HAP-1 (cell line): Measurements from ENCODE around the gene FERD3L.
A peak's percentile ranks its signal among the peaks of the same experiment; 100 is the strongest.

Experiments used
- DNase-seq, 2 experiments: peaks; one replicate each; pipeline ENCODE4 v3.0.0-alpha.2; 2016 to 2020; ENCODE audit warnings: low spot score in 2 of 2
- H3K27me3 ChIP-seq: fragments of 250-450 bp; sonication (Bioruptor Pico); 2 replicates; pipeline ENCODE4 v1.5.1; 2020; ENCODE audit warnings: low read depth, mild to moderate bottlenecking, moderate library complexity
- H3K36me3 ChIP-seq: fragments of 250-450 bp; sonication (Bioruptor Pico); replicated peaks from 2 replicates; pipeline ENCODE4 v1.5.1; 2020; ENCODE audit warnings: mild to moderate bottlenecking
- H3K4me1 ChIP-seq: fragments of 250-450 bp; sonication (Bioruptor Pico); 2 replicates; pipeline ENCODE4 v1.5.1; 2020; ENCODE audit warnings: mild to moderate bottlenecking
- H3K4me3 ChIP-seq: fragments of 250-450 bp; sonication (Bioruptor Pico); 2 replicates; pipeline ENCODE4 v1.5.1; 2020; ENCODE audit warnings: mild to moderate bottlenecking, moderate library complexity
- H3K9me3 ChIP-seq: fragments of 250-450 bp; sonication (Bioruptor Pico); 2 replicates; pipeline ENCODE4 v1.5.1; 2020; ENCODE audit warnings: mild to moderate bottlenecking, moderate library complexity
- in situ Hi-C: fragments of 300-500 bp; cut with MboI; formaldehyde crosslinking; loops from 3 replicates; pipeline ENCODE4 v1.14.3; 2020; ENCODE audit warnings: low sequenced_read_pairs, inconsistent platforms, mixed read lengths

Gene FERD3L

GRCh38 chr7:19128856-19129255 lies 16.4 kb downstream of the FERD3L start:
- no peak for DNase-seq
- in situ Hi-C loops, result no loop called here
- H3K9me3 ChIP-seq, result no peaks in the 10 kb centered on the region

GRCh38 chr7:19121977-19122588 lies 23.1 kb downstream of the FERD3L start:
- no peaks in the 10 kb centered on the region for H3K36me3 ChIP-seq
- in situ Hi-C loops, result loop anchor here (25.0 kb wide), 1 partner anchor 315 kb away; no protein-coding TSS in a partner anchor
- no peak overlapping the region for H3K4me3 ChIP-seq
- H3K27me3 ChIP-seq, result peaks cover 15% of the 10 kb centered on the region
- no peaks in the 10 kb centered on the region for H3K9me3 ChIP-seq
- peak in 1 of 2 experiments; percentile 70 for DNase-seq
- no peaks in the 10 kb centered on the region for H3K4me1 ChIP-seq

More at GRCh38 chr7:19128856-19129255, 16.4 kb downstream of the FERD3L start:
- Histone ChIP-seq H3K4me1 (no peaks in the 10 kb centered on the region), H3K27me3 (peaks cover 9% of the 10 kb centered on the region), H3K4me3 (no peak overlapping the region), H3K36me3 (no peaks in the 10 kb centered on the region)

DNA sequence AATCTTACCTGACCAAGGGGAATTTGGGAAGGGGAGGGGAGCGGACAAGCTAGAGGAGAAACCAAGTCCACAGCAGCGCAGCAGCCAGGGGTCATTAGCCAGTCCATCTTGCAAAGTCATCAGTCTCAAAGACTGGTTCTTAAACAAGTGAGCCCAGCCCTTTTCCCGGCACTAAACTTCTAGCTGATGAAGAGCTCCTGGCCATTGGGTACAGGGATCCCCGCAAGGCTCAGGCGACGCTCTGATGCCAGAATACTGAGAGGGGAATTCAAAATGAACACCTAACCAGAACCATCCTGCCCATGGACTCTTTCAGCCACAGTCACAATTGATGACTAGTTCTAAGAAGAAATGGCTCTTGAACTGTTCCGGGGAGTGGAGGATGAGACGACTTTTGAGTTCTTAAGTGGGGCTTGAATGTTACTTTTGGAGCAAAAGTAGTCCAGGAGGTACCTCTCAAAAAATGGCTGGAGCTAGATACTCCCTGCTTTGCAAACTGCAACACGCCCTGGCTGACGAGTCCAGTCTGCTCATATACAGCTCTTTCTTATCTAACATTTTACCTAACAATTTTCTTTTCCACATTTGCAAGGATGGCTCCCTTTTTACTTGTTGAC lies 25.2 kb downstream of the FERD3L start:
- peaks cover 12% of the 10 kb centered on the region for H3K27me3 ChIP-seq
- no peaks in the 10 kb centered on the region for H3K36me3 ChIP-seq
- no peak for DNase-seq
- no peak overlapping the region for H3K4me3 ChIP-seq
- in situ Hi-C loops, result loop anchor here (25.0 kb wide), 1 partner anchor 317 kb away; no protein-coding TSS in a partner anchor
- H3K9me3 ChIP-seq, result no peaks in the 10 kb centered on the region
- H3K4me1 ChIP-seq, result no peaks in the 10 kb centered on the region

GRCh38 chr7:19119372-19119771 lies 25.8 kb downstream of the FERD3L start:
- Histone ChIP-seq H3K36me3 (no peaks in the 10 kb centered on the region), H3K4me1 (no peaks in the 10 kb centered on the region), H3K9me3 (no peaks in the 10 kb centered on the region), H3K27me3 (peaks cover 12% of the 10 kb centered on the region), H3K4me3 (no peak overlapping the region)
- no peak for DNase-seq
- in situ Hi-C loops, result loop anchor here (25.0 kb wide), 1 partner anchor 318 kb away; no protein-coding TSS in a partner anchor

- in situ Hi-C loops, result loop anchor here (25.0 kb wide), 1 partner anchor 318 kb away; no protein-coding TSS in a partner anchor
- Histone ChIP-seq H3K9me3 (no peaks in the 10 kb centered on the region), H3K27me3 (peaks cover 12% of the 10 kb centered on the region), H3K4me3 (no peak overlapping the region), H3K4me1 (no peaks in the 10 kb centered on the region), H3K36me3 (no peaks in the 10 kb centered on the region)
- no peak for DNase-seq
Observed at GRCh38 chr7:19118636-19119371, 26.4 kb downstream of the FERD3L start.

GRCh38 chr7:19117870-19118608 lies 27.2 kb downstream of the FERD3L start:
- in situ Hi-C loops, result loop anchor here (25.0 kb wide), 1 partner anchor 319 kb away; no protein-coding TSS in a partner anchor
- no peaks in the 10 kb centered on the region for H3K36me3 ChIP-seq
- H3K27me3 ChIP-seq, result peaks cover 11% of the 10 kb centered on the region
- DNase-seq, result peak in 1 of 2 experiments; percentile 24
- H3K4me1 ChIP-seq, result no peaks in the 10 kb centered on the region
- peak overlapping the region; percentile 71 for H3K4me3 ChIP-seq
- H3K9me3 ChIP-seq, result no peaks in the 10 kb centered on the region

- peak within 1 kb of the TSS; percentile 71 for H3K4me3 ChIP-seq
- in situ Hi-C loops, result loop anchor here (25.0 kb wide), 1 partner anchor 320 kb away; no protein-coding TSS in a partner anchor
- no peaks in the 10 kb centered on the region for H3K36me3 ChIP-seq
- DNase-seq, result peak; percentile 75 to 87
- H3K9me3 ChIP-seq, result no peaks in the 10 kb centered on the region
- H3K4me1 ChIP-seq, result no peaks in the 10 kb centered on the region
- peaks cover 10% of the 10 kb centered on the region for H3K27me3 ChIP-seq
Observed at GRCh38 chr7:19117091-19117869, 27.9 kb downstream of the FERD3L start, which contains the start of gene TWIST1. Gene TWIST1 (minus strand): TSS chr7:19117636. CDS start chr7:19117321, 315 bp downstream.

DNA sequence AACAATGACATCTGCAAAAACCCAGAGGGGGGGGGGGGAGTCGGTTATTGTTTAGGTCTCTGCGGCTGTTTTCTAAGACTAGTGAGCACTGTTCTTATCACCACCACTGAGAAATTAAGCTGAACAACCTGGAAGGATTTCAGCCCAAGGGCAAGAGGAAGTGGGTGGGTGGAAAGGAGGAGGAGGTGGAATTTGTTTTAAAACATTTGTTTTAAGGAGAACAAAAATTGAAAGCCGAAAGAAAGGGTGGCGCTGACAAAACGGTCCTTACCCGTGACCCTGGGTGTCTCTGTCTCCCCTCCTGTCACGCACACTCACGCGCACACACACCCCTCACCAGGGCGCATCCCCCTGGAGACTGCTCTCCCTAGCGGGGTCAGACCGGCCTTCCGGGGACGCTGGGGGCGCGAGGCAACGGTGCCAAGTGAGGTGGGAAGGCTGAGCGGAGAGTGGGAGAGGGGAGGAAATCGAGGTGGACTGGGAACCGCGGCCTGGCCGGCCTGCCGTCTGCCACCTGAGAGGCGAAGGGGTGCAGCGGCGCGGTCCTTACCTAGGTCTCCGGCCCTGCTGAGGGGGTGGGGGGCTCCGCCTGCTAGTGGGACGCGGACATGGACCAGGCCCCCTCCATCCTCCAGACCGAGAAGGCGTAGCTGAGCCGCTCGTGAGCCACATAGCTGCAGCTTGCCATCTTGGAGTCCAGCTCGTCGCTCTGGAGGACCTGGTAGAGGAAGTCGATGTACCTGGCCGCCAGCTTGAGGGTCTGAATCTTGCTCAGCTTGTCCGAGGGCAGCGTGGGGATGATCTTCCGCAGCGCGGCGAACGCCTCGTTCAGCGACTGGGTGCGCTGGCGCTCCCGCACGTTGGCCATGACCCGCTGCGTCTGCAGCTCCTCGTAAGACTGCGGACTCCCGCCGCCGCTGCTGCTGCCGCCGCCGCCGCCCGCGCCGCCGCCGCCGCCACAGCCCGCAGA lies 28.8 kb downstream of the FERD3L start:
- in situ Hi-C loops, result loop anchor here (25.0 kb wide), 1 partner anchor 321 kb away; no protein-coding TSS in a partner anchor
- Histone ChIP-seq H3K4me3 (peak overlapping the region; percentile 71), H3K27me3 (peaks cover 10% of the 10 kb centered on the region), H3K4me1 (no peaks in the 10 kb centered on the region), H3K9me3 (no peaks in the 10 kb centered on the region), H3K36me3 (no peaks in the 10 kb centered on the region)
- peak; percentile 43 to 57 for DNase-seq

GRCh38 chr7:19114551-19114855 lies 30.7 kb downstream of the FERD3L start:
- Histone ChIP-seq H3K27me3 (no peaks in the 10 kb centered on the region; the same call in 1 of the 2 replicates), H3K4me3 (no peak overlapping the region), H3K4me1 (no peaks in the 10 kb centered on the region), H3K9me3 (no peaks in the 10 kb centered on the region), H3K36me3 (no peaks in the 10 kb centered on the region)
- no peak for DNase-seq
- in situ Hi-C loops, result loop anchor here (25.0 kb wide), 1 partner anchor 323 kb away; no protein-coding TSS in a partner anchor

GRCh38 chr7:19113855-19114550 lies 31.2 kb downstream of the FERD3L start:
- Histone ChIP-seq H3K9me3 (no peaks in the 10 kb centered on the region), H3K27me3 (no peaks in the 10 kb centered on the region), H3K36me3 (no peaks in the 10 kb centered on the region), H3K4me3 (no peak overlapping the region), H3K4me1 (no peaks in the 10 kb centered on the region)
- DNase-seq, result no peak
- in situ Hi-C loops, result loop anchor here (25.0 kb wide), 1 partner anchor 323 kb away; no protein-coding TSS in a partner anchor

GRCh38 chr7:19113002-19113350 lies 32.2 kb downstream of the FERD3L start:
- Histone ChIP-seq H3K9me3 (no peaks in the 10 kb centered on the region), H3K27me3 (no peaks in the 10 kb centered on the region), H3K36me3 (no peaks in the 10 kb centered on the region), H3K4me1 (no peaks in the 10 kb centered on the region), H3K4me3 (no peak overlapping the region)
- in situ Hi-C loops, result loop anchor here (25.0 kb wide), 1 partner anchor 324 kb away; no protein-coding TSS in a partner anchor
- no peak for DNase-seq
